Liver (tissue), 9 donors: Measurements from ENCODE around the gene IL37. TPM values are rescaled to one million over a fixed set of nuclear protein-coding genes. Genes with fewer than 3 reads are reported as not detected.
"Not testable (repeated sequence)": the region's sequence is repeated elsewhere in the genome, so short reads cannot be mapped to it uniquely, and the experiment has no call there.

ENCODE experiments used
- DNase-seq: peaks from one replicate; pipeline ENCODE4 v3.0.0-alpha.2; 2017; ENCODE audit warnings: low spot score
- H3K27ac ChIP-seq, 2 donors: one replicate each; pipeline ENCODE4 v1.7.0; 2013; ENCODE audit warnings: inconsistent platforms in 2 of 2, low read length in 2 of 2, control low read depth in 1 of 2, low read depth in 1 of 2, mild to moderate bottlenecking in 1 of 2
- H3K27me3 ChIP-seq, 4 donors: one replicate each; pipeline versions ENCODE4 v1.6.1 to v1.7.0; 2013; ENCODE audit warnings: low read length in 3 of 4, inconsistent platforms in 1 of 4, mild to moderate bottlenecking in 1 of 4, moderate library complexity in 1 of 4; ENCODE audit not compliant: control insufficient read depth in 4 of 4, insufficient read depth in 4 of 4
- H3K36me3 ChIP-seq, 4 donors: one replicate each; pipeline versions ENCODE4 v1.6.1 to v1.7.0; 2013; ENCODE audit warnings: low read length in 3 of 4, mild to moderate bottlenecking in 3 of 4, low read depth in 1 of 4, moderate library complexity in 1 of 4; ENCODE audit not compliant: control insufficient read depth in 4 of 4, insufficient read depth in 3 of 4
- H3K4me1 ChIP-seq, 4 donors: one replicate each; pipeline versions ENCODE4 v1.6.1 to v1.7.0; 2013; ENCODE audit warnings: low read length in 3 of 4, mild to moderate bottlenecking in 3 of 4, moderate library complexity in 1 of 4; ENCODE audit not compliant: control insufficient read depth in 4 of 4, insufficient read depth in 4 of 4
- H3K4me3 ChIP-seq, 3 donors: one replicate each; pipeline versions ENCODE4 v1.6.1 to v1.7.0; 2013; ENCODE audit warnings: low read length in 3 of 3, control low read depth in 1 of 3, low read depth in 1 of 3, mild to moderate bottlenecking in 1 of 3
- H3K9ac ChIP-seq, 2 donors: one replicate each; pipeline ENCODE4 v1.7.0; 2013; ENCODE audit warnings: low read length in 2 of 2, mild to moderate bottlenecking in 2 of 2, moderate library complexity in 2 of 2, control low read depth in 1 of 2, low read depth in 1 of 2
- H3K9me3 ChIP-seq, 4 donors: one replicate each; pipeline versions ENCODE4 v1.6.1 to v1.7.0; 2013; ENCODE audit warnings: low read length in 3 of 4; ENCODE audit not compliant: control insufficient read depth in 4 of 4
- ATF3 ChIP-seq: IDR thresholded peaks from 2 replicates; pipeline ENCODE4 v1.6.1; 2016; ENCODE audit warnings: antibody characterized with exemption
- CTCF ChIP-seq: fragments of 150-350 bp; IDR thresholded peaks from 2 replicates; pipeline ENCODE4 v1.5.1; 2017; ENCODE audit warnings: improper control_type of control experiment, low read depth, low read length; ENCODE audit not compliant: missing input control
- EGR1 ChIP-seq, 2 donors: IDR thresholded peaks; 2 replicates each; pipeline ENCODE4 v1.6.1; 2016 to 2018; ENCODE audit warnings: antibody characterized with exemption in 2 of 2, low read depth in 2 of 2
- FOXA1 ChIP-seq: IDR thresholded peaks from 2 replicates; pipeline ENCODE4 v1.6.1; 2016; ENCODE audit warnings: antibody characterized with exemption
- FOXA2 ChIP-seq: IDR thresholded peaks from 2 replicates; pipeline ENCODE4 v1.6.1; 2016; ENCODE audit warnings: antibody characterized with exemption
- GABPA ChIP-seq, 2 donors: IDR thresholded peaks in 1 of 2; conservative IDR thresholded peaks in 1 of 2; 2 replicates each; pipeline ENCODE4 v1.6.1; 2016; ENCODE audit warnings: antibody characterized with exemption in 2 of 2, mild to moderate bottlenecking in 1 of 2, moderate library complexity in 1 of 2
- HNF4A ChIP-seq, 2 donors: conservative IDR thresholded peaks; 2 replicates each; pipeline ENCODE4 v1.6.1; 2016; ENCODE audit warnings: antibody characterized with exemption in 2 of 2, mild to moderate bottlenecking in 2 of 2
- HNF4G ChIP-seq: IDR thresholded peaks from 2 replicates; pipeline ENCODE4 v1.6.1; 2016; ENCODE audit warnings: antibody characterized with exemption
- JUND ChIP-seq, 2 donors: IDR thresholded peaks; 2 replicates each; pipeline ENCODE4 v1.6.1; 2016; ENCODE audit warnings: antibody characterized with exemption in 2 of 2
- MAX ChIP-seq: IDR thresholded peaks from 2 replicates; pipeline ENCODE4 v1.6.1; 2016; ENCODE audit warnings: antibody characterized with exemption
- NR2F2 ChIP-seq: IDR thresholded peaks from 2 replicates; pipeline ENCODE4 v1.6.1; 2016; ENCODE audit warnings: antibody characterized with exemption
- RAD21 ChIP-seq, 2 donors: IDR thresholded peaks; 2 replicates each; pipeline ENCODE4 v1.6.1; 2016; ENCODE audit warnings: antibody characterized with exemption in 2 of 2, mild to moderate bottlenecking in 2 of 2
- REST ChIP-seq: IDR thresholded peaks from 2 replicates; pipeline ENCODE4 v1.6.1; 2016; ENCODE audit warnings: antibody characterized with exemption, mild to moderate bottlenecking
- RXRA ChIP-seq, 2 donors: IDR thresholded peaks; 2 replicates each; pipeline ENCODE4 v1.6.1; 2017 to 2018; ENCODE audit warnings: antibody characterized with exemption in 2 of 2, mild to moderate bottlenecking in 1 of 2
- SP1 ChIP-seq: IDR thresholded peaks from 2 replicates; pipeline ENCODE4 v1.6.1; 2018; ENCODE audit warnings: antibody characterized with exemption, mild to moderate bottlenecking
- TAF1 ChIP-seq: conservative IDR thresholded peaks from 2 replicates; pipeline ENCODE4 v1.6.1; 2016; ENCODE audit warnings: antibody characterized with exemption, mild to moderate bottlenecking
- YY1 ChIP-seq: IDR thresholded peaks from 2 replicates; pipeline ENCODE4 v1.6.1; 2016; ENCODE audit warnings: antibody characterized with exemption, mild to moderate bottlenecking
- ZBTB33 ChIP-seq: IDR thresholded peaks from 2 replicates; pipeline ENCODE4 v1.6.1; 2016; ENCODE audit warnings: antibody characterized with exemption
- WGBS: extraction: QIAGEN DNeasy Blood & Tissue Kit; methylation state at CpG from one replicate; pipeline ENCODE4 v1.1.7; 2013; 5-methylcytosine and 5-hydroxymethylcytosine counted together
- polyA plus RNA-seq, 2 donors: library from polyadenylated mRNA; stranded (reverse) in 1 of 2; unstranded in 1 of 2; fragments of 200-250 nt in 1 of 2; fragments of >200 nt in 1 of 2; fragmentation: Nextera tagmentation in 1 of 2; extraction: Ambion mirVana in 1 of 2; gene quantifications; one replicate each; pipeline versions ENCODE4 v1.2.1 to v1.2.3, GENCODE V29; 2013 to 2015
- total RNA-seq, 2 donors: library from RNA; depleted of rRNA; stranded (reverse); fragments of >200 nt; gene quantifications; one replicate each; pipeline ENCODE4 v1.2.3, GENCODE V29; 2014
- donor health status: healthy.
- donor health status: healthy.
- donor health status: healthy.
- donor health status: healthy.
- donor health status: healthy.

The IL37 gene
- total and polyA plus RNA-seq, 4 donors, result not detected

GRCh38 chr2:112933261-112933660, 22.3 kb downstream of the IL37 start:
- Histone ChIP-seq H3K27ac (no peak overlapping the region), H3K4me3 (no peak overlapping the region), H3K36me3 (no peaks in the 10 kb centered on the region), H3K9ac (no peak overlapping the region), H3K9me3 (no peaks in the 10 kb centered on the region), H3K4me1 (peaks cover 0 to 1% (median under 1%) of the 10 kb centered on the region in 4 donors), H3K27me3 (no peaks in the 10 kb centered on the region)
- no peak for DNase-seq
- 96% methylated on average over 12 of the region's 12 CpGs for WGBS
- TF ChIP-seq FOXA1 (no peak), SP1 (no peak), NR2F2 (no peak), RXRA (IDR thresholded peaks at IDR 0.05) (no peak), EGR1 (IDR thresholded peaks at IDR 0.05; ENCODE audit: low read depth in 2 of 2) (no peak), RAD21 (IDR thresholded peaks at IDR 0.05) (no peak), MAX (no peak)

GRCh38 chr2:112934117-112934516, 23.2 kb downstream of the IL37 start:
- not testable (repeated sequence) for H3K27ac ChIP-seq

GRCh38 chr2:112936927-112937232, 25.9 kb downstream of the IL37 start:
- H3K9ac ChIP-seq, result no peak overlapping the region
- 90% methylated on average over 2 of the region's 2 CpGs for WGBS
- H3K4me3 ChIP-seq, result no peak overlapping the region
- H3K9me3 ChIP-seq, result no peaks in the 10 kb centered on the region
- H3K27ac ChIP-seq, result no peak overlapping the region
- no peak for TF ChIP-seq NR2F2
- TF ChIP-seq ZBTB33, result no peak
- no peak for TF ChIP-seq FOXA1
- no peak for TF ChIP-seq JUND (IDR thresholded peaks at IDR 0.05)
- no peak for TF ChIP-seq RXRA (IDR thresholded peaks at IDR 0.05)
- TF ChIP-seq CTCF, result no peak
- TF ChIP-seq YY1, result no peak
- TF ChIP-seq ATF3, result no peak
- TF ChIP-seq FOXA2, result no peak
- no peak for TF ChIP-seq MAX
- TF ChIP-seq HNF4G, result no peak
- TF ChIP-seq REST, result no peak
- no peak for TF ChIP-seq GABPA (IDR thresholded peaks at IDR 0.05 in 1 of 2, conservative IDR thresholded peaks at IDR 0.05 in 1 of 2)
- TF ChIP-seq SP1, result no peak
- no peak for TF ChIP-seq RAD21 (IDR thresholded peaks at IDR 0.05)
- no peak for TF ChIP-seq HNF4A (conservative IDR thresholded peaks at IDR 0.05)
- TF ChIP-seq TAF1, result no peak
- TF ChIP-seq EGR1 (IDR thresholded peaks at IDR 0.05; ENCODE audit: low read depth in 2 of 2), result no peak
- H3K27me3 ChIP-seq, result no peaks in the 10 kb centered on the region
- DNase-seq, result no peak
- H3K4me1 ChIP-seq, result peaks cover 7 to 35% (median 27%) of the 10 kb centered on the region in 4 donors
- no peaks in the 10 kb centered on the region for H3K36me3 ChIP-seq

More at GRCh38 chr2:112934117-112934516, 23.2 kb downstream of the IL37 start:
- not testable (repeated sequence) for H3K36me3 ChIP-seq, H3K9me3 ChIP-seq, H3K27me3 ChIP-seq, H3K4me1 ChIP-seq, H3K4me3 ChIP-seq, DNase-seq, H3K9ac ChIP-seq
- WGBS, result 76% methylated on average over 2 of the region's 2 CpGs
